AG04450 (cell line): ENCODE measurements around the gene TAF1C. TPM values are rescaled to one million over a fixed set of nuclear protein-coding genes. Genes with fewer than 3 reads are reported as not detected.

Source experiments
- CTCF ChIA-PET: fragments of 300-600, 350-600 bp; formaldehyde crosslinking; extraction: SDS; loops from one replicate; lab custom pipeline; 2022; ENCODE audit warnings: antibody characterized with exemption, inconsistent platforms; lab: Charles Lee
- POLR2A ChIA-PET: fragments of 350-600 bp; formaldehyde crosslinking; extraction: SDS; loops from one replicate; lab custom pipeline; 2021; ENCODE audit warnings: antibody characterized with exemption, inconsistent platforms; lab: Yijun Ruan, JAX
- DNase-seq: peaks from one replicate; pipeline ENCODE4 v3.0.0-alpha.2; 2011; ENCODE audit warnings: low read depth, low spot score
- H3K27ac ChIP-seq: one replicate; pipeline ENCODE4 v1.5.1; 2012; ENCODE audit warnings: low read depth, low read length, control low read depth
- H3K27me3 ChIP-seq: one replicate; pipeline ENCODE4 v1.6.0; 2012; ENCODE audit warnings: low read length; ENCODE audit not compliant: control insufficient read depth, insufficient read depth
- H3K4me3 ChIP-seq: 2 replicates; pipeline ENCODE4 v1.5.1; 2011; ENCODE audit warnings: mild to moderate bottlenecking, low read depth, low read length, control low read depth
- H3K9me3 ChIP-seq: 2 replicates; pipeline ENCODE4 v1.5.1; 2012; ENCODE audit warnings: low read length; ENCODE audit not compliant: control insufficient read depth, insufficient read depth
- CTCF ChIP-seq: IDR thresholded peaks from 2 replicates; pipeline ENCODE4 v1.5.1; 2011; ENCODE audit warnings: low read depth, low read length, control low read depth, inconsistent platforms
- polyA plus RNA-seq: library from polyadenylated mRNA; depleted of rRNA; stranded (reverse); fragments of >200 nt; gene quantifications from 2 replicates; pipeline ENCODE4 v1.2.3, GENCODE V29; 2011

The TAF1C gene
- polyA plus RNA-seq, 1 experiment, result 14.2 TPM

GRCh38 chr16:84137769-84138357, 49.0 kb downstream of the TAF1C start:
- ChIA-PET CTCF (interaction anchor here (0.6 to 1.3 kb wide), 4 partner anchors 21 to 49 kb away, joined by 3 to 4 read pairs (median 3); partner anchors contain the start of genes MBTPS1 and TAF1C), POLR2A (no interaction called here)
- no peaks in the 10 kb centered on the region; the same call in 1 of the 2 replicates for H3K9me3 ChIP-seq
- DNase-seq, result no peak
- no peak for TF ChIP-seq CTCF
- no peak overlapping the region for H3K4me3 ChIP-seq
- H3K27me3 ChIP-seq, result no peaks in the 10 kb centered on the region
- H3K27ac ChIP-seq, result no peak overlapping the region

DNA sequence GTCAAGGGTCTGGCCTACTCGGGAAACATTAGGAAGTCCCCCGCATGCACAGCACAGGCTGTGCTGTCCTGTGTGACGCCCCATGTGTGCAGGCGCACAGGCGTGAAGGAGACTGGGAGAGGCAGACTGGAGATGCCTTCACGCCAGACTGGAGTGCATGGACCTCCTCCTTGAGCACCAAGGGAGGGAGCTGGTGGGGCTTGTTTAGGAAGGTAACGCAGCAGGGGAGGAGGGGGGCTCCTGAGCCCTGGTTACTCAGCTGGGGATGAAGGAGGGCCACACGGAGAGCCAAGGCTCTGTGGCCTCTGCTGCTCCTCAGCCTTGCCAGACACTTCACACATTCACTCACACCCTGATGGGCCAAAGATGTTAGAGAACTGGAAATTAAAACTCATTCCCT, 49.6 kb downstream of the TAF1C start:
- CTCF ChIA-PET, result interaction anchor here (0.8 kb wide), 1 partner anchor 50 kb away, joined by 3 read pairs; the partner anchor contains the start of gene TAF1C
- no peak for DNase-seq
- H3K4me3 ChIP-seq, result no peak overlapping the region
- no peak for TF ChIP-seq CTCF
- H3K27me3 ChIP-seq, result no peaks in the 10 kb centered on the region
- H3K9me3 ChIP-seq, result no peaks in the 10 kb centered on the region; the same call in 1 of the 2 replicates
- no peak overlapping the region for H3K27ac ChIP-seq
- POLR2A ChIA-PET, result no interaction called here

GRCh38 chr16:84136331-84137125, 50.3 kb downstream of the TAF1C start:
- DNase-seq, result no peak

GRCh38 chr16:84132527-84133285, 54.2 kb downstream of the TAF1C start:
- no peak for TF ChIP-seq CTCF
- Histone ChIP-seq H3K4me3 (no peak overlapping the region), H3K27me3 (no peaks in the 10 kb centered on the region), H3K27ac (no peak overlapping the region), H3K9me3 (no peaks in the 10 kb centered on the region; the same call in 1 of the 2 replicates)
- no peak for DNase-seq
- POLR2A ChIA-PET, result no interaction called here
- CTCF ChIA-PET, result interaction anchor here (0.6 to 1.4 kb wide), 2 partner anchors 54 to 352 kb away, joined by 3 to 5 read pairs; partner anchors contain the start of gene TAF1C

More at GRCh38 chr16:84136331-84137125, 50.3 kb downstream of the TAF1C start:
- H3K4me3 ChIP-seq, result no peak overlapping the region
- no peak overlapping the region for H3K27ac ChIP-seq
- POLR2A ChIA-PET, result no interaction called here
- H3K9me3 ChIP-seq, result no peaks in the 10 kb centered on the region; the same call in 1 of the 2 replicates
- CTCF ChIA-PET, result no interaction called here
- TF ChIP-seq CTCF, result no peak
- no peaks in the 10 kb centered on the region for H3K27me3 ChIP-seq
